ENCODE measurements around the gene FRMPD4. TPM values are rescaled to one million over a fixed set of nuclear protein-coding genes. Genes with fewer than 3 reads are reported as not detected.

Gene FRMPD4
- total and polyA plus RNA-seq, 10 of the 15 experiments (the other 5 are each of a cell fraction or from before 2014, with no cell fraction given) = not detected

DNA sequence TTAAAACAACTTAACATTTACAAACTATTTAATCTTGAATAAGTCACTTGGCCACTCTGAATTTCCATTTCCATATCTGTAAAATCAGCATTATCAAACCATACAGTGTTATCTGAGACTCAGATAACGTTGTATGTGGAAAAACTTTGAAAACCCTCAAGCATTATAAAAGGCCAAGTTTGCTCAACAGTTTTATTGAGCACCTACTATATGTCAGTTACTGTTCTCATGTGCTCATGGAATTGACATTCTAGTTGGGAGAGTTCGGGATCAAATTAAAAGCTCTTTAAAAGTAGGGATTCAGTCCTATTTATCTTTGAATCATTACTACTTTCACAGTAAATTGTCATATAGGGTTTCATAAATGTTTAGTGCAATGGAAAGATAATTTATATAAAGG, 97.9 kb downstream of the FRMPD4 start:
- no TSS peak for BruUV-seq (replicated peaks)
- no peak for ATAC-seq
- 2% methylated on average over 2 of the region's 2 CpGs for WGBS (ENCODE audit: insufficient coverage, insufficient replicate concordance, low lambda C conversion rate, missing lambda C conversion rate)
- FAIRE-seq = no peak
- intact Hi-C loops (cut with micrococcal nuclease; ENCODE audit: unreplicated experiment) (no loop called here), in situ Hi-C loops (cut with MboI) (no loop called here)
- DNase-seq (ENCODE audit: low read depth, low spot score) = no peak
- ChIA-PET CTCF (no interaction called here), SMC1A (ENCODE audit: uncharacterized antibody, unreplicated experiment) (interaction anchor here (1.4 kb wide), 1 partner anchor 30 kb away, joined by 3 read pairs; no protein-coding TSS in a partner anchor), RAD21 (ENCODE audit: unreplicated experiment) (no interaction called here), POLR2A (no interaction called here)
- TF ChIP-seq NFYB (IDR thresholded peaks at IDR 0.05; ENCODE audit: insufficient read depth, low read depth, low read length) (no peak), YY1 (IDR thresholded peaks at IDR 0.05; ENCODE audit: low read depth, low read length) (no peak), ZBTB4 (CRISPR knock-in tag; IDR thresholded peaks at IDR 0.05) (no peak), ZNF24 (IDR thresholded peaks at IDR 0.05) (no peak), BCLAF1 (IDR thresholded peaks at IDR 0.05) (no peak), NR2C2 (IDR thresholded peaks at IDR 0.05; ENCODE audit: borderline replicate concordance, control insufficient read depth, insufficient read length, low read depth) (no peak), HDAC2 (IDR thresholded peaks at IDR 0.05) (no peak), CBFB (IDR thresholded peaks at IDR 0.05; ENCODE audit: low read depth) (no peak), FOS (IDR thresholded peaks at IDR 0.05; ENCODE audit: borderline replicate concordance, extremely low read depth, insufficient read length) (no peak), ZNF622 (IDR thresholded peaks at IDR 0.05) (no peak), RB1 (IDR thresholded peaks at IDR 0.05; ENCODE audit: borderline replicate concordance) (no peak), SPI1 (IDR thresholded peaks at IDR 0.05; ENCODE audit: borderline replicate concordance, insufficient read depth, low read depth, low read length) (no peak), RBBP5 (conservative IDR thresholded peaks at IDR 0.05) (no peak), IRF4 (IDR thresholded peaks at IDR 0.05; ENCODE audit: low read depth, low read length) (no peak), TCF7 (IDR thresholded peaks at IDR 0.05; ENCODE audit: borderline replicate concordance) (no peak), RUNX3 (IDR thresholded peaks at IDR 0.05; ENCODE audit: low read length) (no peak), SMAD1 (IDR thresholded peaks at IDR 0.05; ENCODE audit: low read depth, partially characterized antibody) (no peak)
- TF ChIP-seq, protein P1, sequence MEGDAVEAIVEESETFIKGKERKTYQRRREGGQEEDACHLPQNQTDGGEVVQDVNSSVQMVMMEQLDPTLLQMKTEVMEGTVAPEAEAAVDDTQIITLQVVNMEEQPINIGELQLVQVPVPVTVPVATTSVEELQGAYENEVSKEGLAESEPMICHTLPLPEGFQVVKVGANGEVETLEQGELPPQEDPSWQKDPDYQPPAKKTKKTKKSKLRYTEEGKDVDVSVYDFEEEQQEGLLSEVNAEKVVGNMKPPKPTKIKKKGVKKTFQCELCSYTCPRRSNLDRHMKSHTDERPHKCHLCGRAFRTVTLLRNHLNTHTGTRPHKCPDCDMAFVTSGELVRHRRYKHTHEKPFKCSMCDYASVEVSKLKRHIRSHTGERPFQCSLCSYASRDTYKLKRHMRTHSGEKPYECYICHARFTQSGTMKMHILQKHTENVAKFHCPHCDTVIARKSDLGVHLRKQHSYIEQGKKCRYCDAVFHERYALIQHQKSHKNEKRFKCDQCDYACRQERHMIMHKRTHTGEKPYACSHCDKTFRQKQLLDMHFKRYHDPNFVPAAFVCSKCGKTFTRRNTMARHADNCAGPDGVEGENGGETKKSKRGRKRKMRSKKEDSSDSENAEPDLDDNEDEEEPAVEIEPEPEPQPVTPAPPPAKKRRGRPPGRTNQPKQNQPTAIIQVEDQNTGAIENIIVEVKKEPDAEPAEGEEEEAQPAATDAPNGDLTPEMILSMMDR (IDR thresholded peaks at IDR 0.05 in 2 of 3, conservative IDR thresholded peaks at IDR 0.05 in 1 of 3; ENCODE audit: control insufficient read depth in 2 of 3, extremely low read depth in 1 of 3, insufficient read depth in 1 of 3, low read depth in 3 of 3, low read length in 3 of 3) = no peak
- Histone ChIP-seq H4K20me1 (ENCODE audit: control insufficient read depth, insufficient read depth) (no peaks in the 10 kb centered on the region), H3K27ac (ENCODE audit: control insufficient read depth, insufficient read depth) (no peak overlapping the region), H3K4me2 (ENCODE audit: control insufficient read depth, insufficient read depth) (no peak overlapping the region), H3K9ac (ENCODE audit: control insufficient read depth, insufficient read depth, low read length) (no peak overlapping the region), H3K79me2 (ENCODE audit: control insufficient read depth, insufficient read depth, low read length) (no peaks in the 10 kb centered on the region), H2AFZ (ENCODE audit: control insufficient read depth, low read depth, low read length) (no peak overlapping the region), H3K4me3 (no peak overlapping the region), H3K9me3 (replicated peaks; ENCODE audit: control insufficient read depth, insufficient read depth, low read length) (no peaks in the 10 kb centered on the region), H3K4me1 (ENCODE audit: control insufficient read depth, insufficient read depth, low read length) (no peaks in the 10 kb centered on the region), H3K27me3 (replicated peaks in 1 of 2; ENCODE audit: control insufficient read depth in 2 of 2, insufficient read depth in 2 of 2, low read length in 1 of 2) (no peaks in the 10 kb centered on the region), H3K36me3 (ENCODE audit: control insufficient read depth in 2 of 2, insufficient read depth in 2 of 2, low read length in 1 of 2) (no peaks in the 10 kb centered on the region)

Measured in GM12878 (cell line).